HepG2 (cell line): ENCODE data around the gene FRMD3. TPM values are rescaled to one million over a fixed set of nuclear protein-coding genes. Genes with fewer than 3 reads are reported as not detected.

Experiments
- ASH2L ChIP-seq: fragments of 300-600, 200-600 bp; sonication (generic); IDR thresholded peaks from 2 replicates; pipeline ENCODE4 v1.7.0; 2017; ENCODE audit warnings: low read depth, mild to moderate bottlenecking, moderate library complexity, mixed read lengths, low read length; ENCODE audit not compliant: insufficient read length
- BORCS8-MEF2B ChIP-seq: sonication (generic); formaldehyde crosslinking; IDR thresholded peaks from 2 replicates; pipeline ENCODE4 v1.8.0; 2022; ENCODE audit warnings: mild to moderate bottlenecking, missing genetic modification reagents
- HES4 ChIP-seq: sonication (generic); formaldehyde crosslinking; IDR thresholded peaks from 2 replicates; pipeline ENCODE4 v1.9.0; 2021; ENCODE audit warnings: mild to moderate bottlenecking, missing genetic modification reagents, borderline replicate concordance
- REPIN1 ChIP-seq: sonication (generic); formaldehyde crosslinking; IDR thresholded peaks from 2 replicates; pipeline ENCODE4 v1.8.0; 2022; ENCODE audit warnings: missing genetic modification reagents, low read depth, mild to moderate bottlenecking, borderline replicate concordance
- RFX1 ChIP-seq: fragments of 450-650 bp; IDR thresholded peaks from 2 replicates; pipeline ENCODE4 v1.6.1; 2017
- SMAD9 ChIP-seq: sonication (generic); formaldehyde crosslinking; IDR thresholded peaks from 2 replicates; pipeline ENCODE4 v1.5.1; 2020; ENCODE audit warnings: mild to moderate bottlenecking, missing genetic modification reagents
- SOX13 ChIP-seq, 3 experiments: fragments of 450-650 bp in 1 of 3; sonication (generic) in 1 of 3; formaldehyde crosslinking in 1 of 3; IDR thresholded peaks in 2 of 3; conservative IDR thresholded peaks in 1 of 3; 2 replicates each; pipeline versions ENCODE4 v1.5.0 to v1.6.1; 2016 to 2020; ENCODE audit warnings: antibody characterized with exemption in 1 of 3, mild to moderate bottlenecking in 1 of 3, missing compliant biosample characterization in 1 of 3, missing genetic modification reagents in 1 of 3, moderate library complexity in 1 of 3
- ZNF224 ChIP-seq: sonication (generic); formaldehyde crosslinking; IDR thresholded peaks from 2 replicates; pipeline ENCODE4 v1.5.0; 2020; ENCODE audit warnings: mild to moderate bottlenecking, missing genetic modification reagents
- ZNF432 ChIP-seq: sonication (generic); formaldehyde crosslinking; IDR thresholded peaks from 2 replicates; pipeline ENCODE4 v1.5.0; 2020; ENCODE audit warnings: missing genetic modification reagents, mild to moderate bottlenecking, borderline replicate concordance
- ZSCAN21 ChIP-seq: sonication (generic); formaldehyde crosslinking; IDR thresholded peaks from 2 replicates; pipeline ENCODE4 v1.8.0; 2022; ENCODE audit warnings: mild to moderate bottlenecking, missing genetic modification reagents, moderate library complexity, borderline replicate concordance
- polyA plus RNA-seq, 8 experiments: library from polyadenylated mRNA; depleted of rRNA in 3 of 8; stranded (reverse) in 7 of 8; unstranded in 1 of 8; fragments of >200 nt; fragmentation: Illumina TruSeq in 4 of 8; extraction: Trizol in 4 of 8; gene quantifications; 2 replicates each; pipeline versions ENCODE4 v1.2.1 to v1.2.3, GENCODE V29; 2011 to 2016; ENCODE audit warnings: low read depth in 4 of 8, missing spikeins in 1 of 8, mixed read lengths in 1 of 8; ENCODE audit not compliant: insufficient read depth in 1 of 8
- total RNA-seq, 5 experiments: library from RNA; depleted of rRNA; stranded (reverse); fragments of >200 nt; fragmentation: Illumina TruSeq; extraction: Trizol; gene quantifications; 2 replicates each; pipeline ENCODE4 v1.2.3, GENCODE V29; 2016; ENCODE audit warnings: low read depth in 1 of 5
- TF ChIP-seq, protein P1 (sequence below): sonication (generic); formaldehyde crosslinking; IDR thresholded peaks from 2 replicates; pipeline ENCODE4 v1.4.0; 2020; ENCODE audit warnings: missing genetic modification reagents
- TF ChIP-seq, protein P2 (sequence below): sonication (generic); formaldehyde crosslinking; IDR thresholded peaks from 2 replicates; pipeline ENCODE4 v1.4.0; 2020; ENCODE audit warnings: missing genetic modification reagents

Gene FRMD3
- total and polyA plus RNA-seq, 2 of the 13 experiments (the other 11 are each of a cell fraction or from before 2014, with no cell fraction given): 3.2 to 7.7 TPM

DNA sequence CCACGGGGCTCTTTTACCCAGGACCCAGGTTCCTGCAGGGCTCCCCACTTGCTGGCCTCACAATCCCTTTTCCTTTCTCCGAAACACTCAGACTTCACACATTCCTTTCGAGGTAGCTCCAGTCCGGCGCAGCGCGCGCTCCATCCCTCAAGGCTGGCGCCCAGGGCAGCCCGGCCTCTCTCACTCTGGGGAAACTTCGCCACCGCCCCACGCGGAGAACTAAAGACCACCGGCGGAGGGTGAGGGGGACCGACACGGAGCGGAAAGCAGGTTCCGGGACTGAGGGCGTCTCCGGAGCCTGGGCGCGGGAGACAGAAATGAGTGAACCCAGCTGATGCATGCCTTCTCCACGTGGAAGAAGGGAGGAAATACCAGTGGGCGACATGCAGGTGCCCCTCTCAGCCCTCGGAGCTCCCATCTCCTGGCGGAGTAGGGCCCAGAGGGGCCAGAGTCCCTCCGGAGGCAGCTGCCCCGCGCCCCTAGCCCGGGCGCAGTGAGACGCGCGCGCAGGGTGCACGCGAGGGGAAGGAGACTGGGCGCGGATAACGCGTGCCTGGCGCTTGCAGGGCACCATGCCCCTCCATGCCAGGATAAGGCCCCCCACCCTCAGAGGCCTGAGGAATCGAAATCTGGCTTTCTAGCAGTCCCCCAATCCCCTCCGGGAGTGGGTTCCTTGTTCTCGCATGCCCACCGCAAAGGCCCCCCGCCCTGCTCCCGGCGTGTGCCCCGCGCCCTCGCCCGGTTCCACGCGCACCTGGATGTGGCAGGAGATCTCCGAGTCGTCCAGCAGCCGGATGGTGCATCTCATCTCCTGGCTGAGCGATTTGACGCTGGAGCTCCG, 650 bp downstream of the FRMD3 start (continued):
- TF ChIP-seq, protein P1, sequence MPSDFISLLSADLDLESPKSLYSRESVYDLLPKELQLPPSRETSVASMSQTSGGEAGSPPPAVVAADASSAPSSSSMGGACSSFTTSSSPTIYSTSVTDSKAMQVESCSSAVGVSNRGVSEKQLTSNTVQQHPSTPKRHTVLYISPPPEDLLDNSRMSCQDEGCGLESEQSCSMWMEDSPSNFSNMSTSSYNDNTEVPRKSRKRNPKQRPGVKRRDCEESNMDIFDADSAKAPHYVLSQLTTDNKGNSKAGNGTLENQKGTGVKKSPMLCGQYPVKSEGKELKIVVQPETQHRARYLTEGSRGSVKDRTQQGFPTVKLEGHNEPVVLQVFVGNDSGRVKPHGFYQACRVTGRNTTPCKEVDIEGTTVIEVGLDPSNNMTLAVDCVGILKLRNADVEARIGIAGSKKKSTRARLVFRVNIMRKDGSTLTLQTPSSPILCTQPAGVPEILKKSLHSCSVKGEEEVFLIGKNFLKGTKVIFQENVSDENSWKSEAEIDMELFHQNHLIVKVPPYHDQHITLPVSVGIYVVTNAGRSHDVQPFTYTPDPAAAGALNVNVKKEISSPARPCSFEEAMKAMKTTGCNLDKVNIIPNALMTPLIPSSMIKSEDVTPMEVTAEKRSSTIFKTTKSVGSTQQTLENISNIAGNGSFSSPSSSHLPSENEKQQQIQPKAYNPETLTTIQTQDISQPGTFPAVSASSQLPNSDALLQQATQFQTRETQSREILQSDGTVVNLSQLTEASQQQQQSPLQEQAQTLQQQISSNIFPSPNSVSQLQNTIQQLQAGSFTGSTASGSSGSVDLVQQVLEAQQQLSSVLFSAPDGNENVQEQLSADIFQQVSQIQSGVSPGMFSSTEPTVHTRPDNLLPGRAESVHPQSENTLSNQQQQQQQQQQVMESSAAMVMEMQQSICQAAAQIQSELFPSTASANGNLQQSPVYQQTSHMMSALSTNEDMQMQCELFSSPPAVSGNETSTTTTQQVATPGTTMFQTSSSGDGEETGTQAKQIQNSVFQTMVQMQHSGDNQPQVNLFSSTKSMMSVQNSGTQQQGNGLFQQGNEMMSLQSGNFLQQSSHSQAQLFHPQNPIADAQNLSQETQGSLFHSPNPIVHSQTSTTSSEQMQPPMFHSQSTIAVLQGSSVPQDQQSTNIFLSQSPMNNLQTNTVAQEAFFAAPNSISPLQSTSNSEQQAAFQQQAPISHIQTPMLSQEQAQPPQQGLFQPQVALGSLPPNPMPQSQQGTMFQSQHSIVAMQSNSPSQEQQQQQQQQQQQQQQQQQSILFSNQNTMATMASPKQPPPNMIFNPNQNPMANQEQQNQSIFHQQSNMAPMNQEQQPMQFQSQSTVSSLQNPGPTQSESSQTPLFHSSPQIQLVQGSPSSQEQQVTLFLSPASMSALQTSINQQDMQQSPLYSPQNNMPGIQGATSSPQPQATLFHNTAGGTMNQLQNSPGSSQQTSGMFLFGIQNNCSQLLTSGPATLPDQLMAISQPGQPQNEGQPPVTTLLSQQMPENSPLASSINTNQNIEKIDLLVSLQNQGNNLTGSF: peak; percentile 35; the same call in 1 of the 2 replicates
- peak; percentile 39 for TF ChIP-seq ASH2L
- TF ChIP-seq HES4 (CRISPR knock-in tag): peak; percentile 28; the same call in 1 of the 2 replicates
- TF ChIP-seq REPIN1 (CRISPR knock-in tag): peak; percentile 3; the same call in 1 of the 2 replicates
- TF ChIP-seq ZSCAN21 (CRISPR knock-in tag): peak; percentile 30; the same call in 1 of the 2 replicates
- TF ChIP-seq SOX13 (IDR thresholded peaks at IDR 0.05): no peak
- TF ChIP-seq SOX13 (CRISPR knock-in tag; conservative IDR thresholded peaks at IDR 0.05 in 1 of 2, IDR thresholded peaks at IDR 0.05 in 1 of 2): no peak
- no peak for TF ChIP-seq ZNF432
- TF ChIP-seq ZNF224 (CRISPR knock-in tag): peak; percentile 87; the same call in 1 of the 2 replicates
- no peak for TF ChIP-seq SMAD9
- TF ChIP-seq RFX1: no peak
- TF ChIP-seq, protein P2, sequence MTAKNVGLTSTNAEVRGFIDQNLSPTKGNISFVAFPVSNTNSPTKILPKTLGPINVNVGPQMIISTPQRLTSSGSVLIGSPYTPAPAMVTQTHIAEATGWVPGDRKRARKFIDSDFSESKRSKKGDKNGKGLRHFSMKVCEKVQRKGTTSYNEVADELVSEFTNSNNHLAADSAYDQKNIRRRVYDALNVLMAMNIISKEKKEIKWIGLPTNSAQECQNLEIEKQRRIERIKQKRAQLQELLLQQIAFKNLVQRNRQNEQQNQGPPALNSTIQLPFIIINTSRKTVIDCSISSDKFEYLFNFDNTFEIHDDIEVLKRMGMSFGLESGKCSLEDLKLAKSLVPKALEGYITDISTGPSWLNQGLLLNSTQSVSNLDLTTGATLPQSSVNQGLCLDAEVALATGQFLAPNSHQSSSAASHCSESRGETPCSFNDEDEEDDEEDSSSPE (CRISPR knock-in tag): peak; percentile 46
- no peak for TF ChIP-seq BORCS8-MEF2B
